ENCODE results near the gene PCK2.

The PCK2 gene

GRCh38 chr14:24081739-24082211 is 12.3 kb upstream of the PCK2 start:
- H3K4me3 ChIP-seq (ENCODE audit: low read depth, low read length), result peak overlapping the region; percentile 46
- TF ChIP-seq CTCF (IDR thresholded peaks at IDR 0.05; ENCODE audit: low read depth, low read length, missing control alignments), result no peak
- in situ Hi-C loops (cut with HindIII; ENCODE audit: low sequenced_read_pairs), result no loop called here
- DNase-seq (ENCODE audit: low read depth), result no peak

GRCh38 chr14:24082411-24083080 is 11.6 kb upstream of the PCK2 start:
- TF ChIP-seq CTCF (IDR thresholded peaks at IDR 0.05; ENCODE audit: low read depth, low read length, missing control alignments), result no peak
- no peak overlapping the region for H3K4me3 ChIP-seq (ENCODE audit: low read depth, low read length)
- in situ Hi-C loops (cut with HindIII; ENCODE audit: low sequenced_read_pairs), result no loop called here
- no peak for DNase-seq (ENCODE audit: low read depth)

- no peak overlapping the region for H3K4me3 ChIP-seq (ENCODE audit: low read depth, low read length)
- in situ Hi-C loops (cut with HindIII; ENCODE audit: low sequenced_read_pairs), result no loop called here
- TF ChIP-seq CTCF (IDR thresholded peaks at IDR 0.05; ENCODE audit: low read depth, low read length, missing control alignments), result no peak
- no peak for DNase-seq (ENCODE audit: low read depth)
Observed at GRCh38 chr14:24083462-24083861, 10.6 kb upstream of the PCK2 start.

GRCh38 chr14:24084440-24084839 is 9.7 kb upstream of the PCK2 start:
- no peak overlapping the region for H3K4me3 ChIP-seq (ENCODE audit: low read depth, low read length)
- DNase-seq (ENCODE audit: low read depth), result no peak
- TF ChIP-seq CTCF (IDR thresholded peaks at IDR 0.05; ENCODE audit: low read depth, low read length, missing control alignments), result no peak
- in situ Hi-C loops (cut with HindIII; ENCODE audit: low sequenced_read_pairs), result no loop called here

GRCh38 chr14:24085215-24085614 is 8.9 kb upstream of the PCK2 start:
- in situ Hi-C loops (cut with HindIII; ENCODE audit: low sequenced_read_pairs), result no loop called here
- DNase-seq (ENCODE audit: low read depth), result no peak
- no peak overlapping the region for H3K4me3 ChIP-seq (ENCODE audit: low read depth, low read length)
- no peak for TF ChIP-seq CTCF (IDR thresholded peaks at IDR 0.05; ENCODE audit: low read depth, low read length, missing control alignments)

GRCh38 chr14:24086193-24086955 is 7.7 kb upstream of the PCK2 start:
- in situ Hi-C loops (cut with HindIII; ENCODE audit: low sequenced_read_pairs), result no loop called here

More at GRCh38 chr14:24086193-24086955, 7.7 kb upstream of the PCK2 start:
- H3K4me3 ChIP-seq (ENCODE audit: low read depth, low read length), result no peak overlapping the region
- no peak for DNase-seq (ENCODE audit: low read depth)
- TF ChIP-seq CTCF (IDR thresholded peaks at IDR 0.05; ENCODE audit: low read depth, low read length, missing control alignments), result no peak

All from astrocyte of the cerebellum (primary cell).